ENCODE data around the gene CD9. TPM values are rescaled to one million over a fixed set of nuclear protein-coding genes. Genes with fewer than 3 reads are reported as not detected.

The CD9 gene
- total and polyA plus RNA-seq, 2 donors (not counting 3 experiments of a cell fraction or from before 2014, with no cell fraction given): 379 to 1,225 TPM

- dilution Hi-C loops (cut with MboI; ENCODE audit: extremely low pct_ligation_motif_present, low sequenced_read_pairs) (no loop called here), intact Hi-C loops (cut with micrococcal nuclease) (loop anchor here (1.0 kb wide), 1 partner anchor 13 kb away; no protein-coding TSS in a partner anchor)
- H2AFZ ChIP-seq (ENCODE audit: low read depth, low read length): peak overlapping the region; percentile 45
- no peaks in the 10 kb centered on the region for H3K9me3 ChIP-seq (replicated peaks; ENCODE audit: control insufficient read depth, insufficient read depth, low read length)
- H3K79me2 ChIP-seq (ENCODE audit: control insufficient read depth, insufficient read depth, low read length): no peaks in the 10 kb centered on the region
- H4K20me1 ChIP-seq (replicated peaks; ENCODE audit: control insufficient read depth, extremely low read depth, insufficient read depth, low read length): no peaks in the 10 kb centered on the region
- TF ChIP-seq, protein P1, sequence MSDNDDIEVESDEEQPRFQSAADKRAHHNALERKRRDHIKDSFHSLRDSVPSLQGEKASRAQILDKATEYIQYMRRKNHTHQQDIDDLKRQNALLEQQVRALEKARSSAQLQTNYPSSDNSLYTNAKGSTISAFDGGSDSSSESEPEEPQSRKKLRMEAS (IDR thresholded peaks at IDR 0.05; ENCODE audit: insufficient read depth, insufficient read length): no peak
- TF ChIP-seq, protein P2, sequence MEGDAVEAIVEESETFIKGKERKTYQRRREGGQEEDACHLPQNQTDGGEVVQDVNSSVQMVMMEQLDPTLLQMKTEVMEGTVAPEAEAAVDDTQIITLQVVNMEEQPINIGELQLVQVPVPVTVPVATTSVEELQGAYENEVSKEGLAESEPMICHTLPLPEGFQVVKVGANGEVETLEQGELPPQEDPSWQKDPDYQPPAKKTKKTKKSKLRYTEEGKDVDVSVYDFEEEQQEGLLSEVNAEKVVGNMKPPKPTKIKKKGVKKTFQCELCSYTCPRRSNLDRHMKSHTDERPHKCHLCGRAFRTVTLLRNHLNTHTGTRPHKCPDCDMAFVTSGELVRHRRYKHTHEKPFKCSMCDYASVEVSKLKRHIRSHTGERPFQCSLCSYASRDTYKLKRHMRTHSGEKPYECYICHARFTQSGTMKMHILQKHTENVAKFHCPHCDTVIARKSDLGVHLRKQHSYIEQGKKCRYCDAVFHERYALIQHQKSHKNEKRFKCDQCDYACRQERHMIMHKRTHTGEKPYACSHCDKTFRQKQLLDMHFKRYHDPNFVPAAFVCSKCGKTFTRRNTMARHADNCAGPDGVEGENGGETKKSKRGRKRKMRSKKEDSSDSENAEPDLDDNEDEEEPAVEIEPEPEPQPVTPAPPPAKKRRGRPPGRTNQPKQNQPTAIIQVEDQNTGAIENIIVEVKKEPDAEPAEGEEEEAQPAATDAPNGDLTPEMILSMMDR (IDR thresholded peaks at IDR 0.05; ENCODE audit: extremely low read depth in 1 of 2, insufficient read depth in 1 of 2, low read depth in 1 of 2, low read length in 2 of 2): no peak
- FAIRE-seq (peak; percentile 68), DNase-seq (ENCODE audit: low read depth, low spot score) (peak; percentile 71)
- CTCF ChIA-PET: interaction anchor here (0.9 to 3.1 kb wide), 5 partner anchors 9 to 126 kb away, joined by 3 to 11 read pairs (median 5); no protein-coding TSS in a partner anchor
- no peaks in the 10 kb centered on the region for H3K36me3 ChIP-seq (ENCODE audit: control insufficient read depth in 2 of 2, extremely low read depth in 1 of 2, insufficient read depth in 2 of 2, low read length in 2 of 2)
- H3K4me2 ChIP-seq (ENCODE audit: insufficient read depth, low read length): peak overlapping the region; percentile 40
- POLR2A ChIA-PET: interaction anchor here (2.6 kb wide), 1 partner anchor 10 kb away, joined by 16 read pairs; no protein-coding TSS in a partner anchor
- BruUV-seq (replicated peaks): no TSS peak
- H3K9me1 ChIP-seq (replicated peaks; ENCODE audit: control insufficient read depth, extremely low read depth, insufficient read depth, low read length): no peaks in the 10 kb centered on the region
- H3K9ac ChIP-seq (replicated peaks; ENCODE audit: extremely low read depth, insufficient read depth, low read length): peak overlapping the region; percentile 58
- no peaks in the 10 kb centered on the region for H3K27me3 ChIP-seq (ENCODE audit: control insufficient read depth in 2 of 2, insufficient read depth in 2 of 2, low read length in 2 of 2)
- peaks cover 42% of the 10 kb centered on the region for H3K4me1 ChIP-seq (ENCODE audit: control insufficient read depth, extremely low read depth, insufficient read depth, low read length)
- H3K27ac ChIP-seq (ENCODE audit: insufficient read depth, low read depth, low read length): peak overlapping the region; percentile 93
- H3K4me3 ChIP-seq (replicated peaks in 1 of 3; ENCODE audit: insufficient read depth in 1 of 3, low read depth in 1 of 3, low read length in 3 of 3): no peak overlapping the region
Measured at GRCh38 chr12:6158255-6158654, 41.9 kb upstream of the CD9 start.

DNA sequence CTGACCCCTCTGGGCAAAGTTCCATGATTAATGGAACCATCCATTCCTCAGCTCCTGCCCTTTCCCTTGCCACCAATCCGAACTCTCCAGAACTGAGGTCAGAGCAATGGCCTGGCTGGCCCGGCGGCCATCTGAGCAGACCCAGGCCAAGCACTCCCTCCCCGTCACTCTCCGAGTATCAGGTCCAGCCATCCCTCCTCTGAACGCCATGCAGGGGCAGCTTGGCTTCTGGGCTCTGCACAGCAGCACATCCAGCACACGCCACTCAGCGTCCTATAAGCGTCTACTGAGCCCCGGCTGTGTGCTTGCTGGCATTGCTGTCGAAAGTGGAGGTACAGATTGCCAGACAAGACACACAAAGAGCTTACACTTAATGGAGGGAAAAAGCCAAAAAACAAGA, 41.5 kb upstream of the CD9 start:
- ChIA-PET CTCF (interaction anchor here (1.0 to 3.1 kb wide), 4 partner anchors 9 to 91 kb away, joined by 3 to 11 read pairs (median 6); no protein-coding TSS in a partner anchor), POLR2A (interaction anchor here (2.6 kb wide), 1 partner anchor 9 kb away, joined by 16 read pairs; no protein-coding TSS in a partner anchor)
- H3K9ac ChIP-seq (replicated peaks; ENCODE audit: extremely low read depth, insufficient read depth, low read length): peak overlapping the region; percentile 58
- peak overlapping the region; percentile 93 for H3K27ac ChIP-seq (ENCODE audit: insufficient read depth, low read depth, low read length)
- no peaks in the 10 kb centered on the region for H3K27me3 ChIP-seq (ENCODE audit: control insufficient read depth in 2 of 2, insufficient read depth in 2 of 2, low read length in 2 of 2)
- DNase-seq (ENCODE audit: low read depth, low spot score): no peak
- TF ChIP-seq POLR2A (IDR thresholded peaks at IDR 0.05; ENCODE audit: low read depth, low read length) (no peak), EZH2 (IDR thresholded peaks at IDR 0.05; ENCODE audit: borderline replicate concordance, low read depth, low read length, severe bottlenecking) (no peak), POLR2AphosphoS5 (IDR thresholded peaks at IDR 0.05; ENCODE audit: insufficient read depth, low read depth, low read length) (no peak), GATA2 (IDR thresholded peaks at IDR 0.05; ENCODE audit: insufficient read depth, insufficient read length, low read depth, low read length) (no peak), FOS (IDR thresholded peaks at IDR 0.05; ENCODE audit: borderline replicate concordance, insufficient read depth, low read length) (no peak), MYC (IDR thresholded peaks at IDR 0.05; ENCODE audit: low read depth, low read length) (no peak), JUN (IDR thresholded peaks at IDR 0.05; ENCODE audit: borderline replicate concordance, insufficient read depth, insufficient read length, low read depth) (no peak)
- TF ChIP-seq, protein P2 (IDR thresholded peaks at IDR 0.05; ENCODE audit: extremely low read depth in 1 of 2, insufficient read depth in 1 of 2, low read depth in 1 of 2, low read length in 2 of 2): no peak
- TF ChIP-seq, protein P1 (IDR thresholded peaks at IDR 0.05; ENCODE audit: insufficient read depth, insufficient read length): no peak
- no peak for FAIRE-seq
- H4K20me1 ChIP-seq (replicated peaks; ENCODE audit: control insufficient read depth, extremely low read depth, insufficient read depth, low read length): no peaks in the 10 kb centered on the region
- H2AFZ ChIP-seq (ENCODE audit: low read depth, low read length): no peak overlapping the region
- H3K9me3 ChIP-seq (replicated peaks; ENCODE audit: control insufficient read depth, insufficient read depth, low read length): no peaks in the 10 kb centered on the region
- no peaks in the 10 kb centered on the region for H3K79me2 ChIP-seq (ENCODE audit: control insufficient read depth, insufficient read depth, low read length)
- dilution Hi-C loops (cut with MboI; ENCODE audit: extremely low pct_ligation_motif_present, low sequenced_read_pairs): no loop called here
- no TSS peak for BruUV-seq (replicated peaks)
- intact Hi-C loops (cut with micrococcal nuclease): loop anchor here (1.0 kb wide), 1 partner anchor 13 kb away; no protein-coding TSS in a partner anchor
- no peaks in the 10 kb centered on the region for H3K9me1 ChIP-seq (replicated peaks; ENCODE audit: control insufficient read depth, extremely low read depth, insufficient read depth, low read length)
- H3K36me3 ChIP-seq (ENCODE audit: control insufficient read depth in 2 of 2, extremely low read depth in 1 of 2, insufficient read depth in 2 of 2, low read length in 2 of 2): no peaks in the 10 kb centered on the region
- peaks cover 42% of the 10 kb centered on the region for H3K4me1 ChIP-seq (ENCODE audit: control insufficient read depth, extremely low read depth, insufficient read depth, low read length)
- no peak overlapping the region for H3K4me2 ChIP-seq (ENCODE audit: insufficient read depth, low read length)
- H3K4me3 ChIP-seq (replicated peaks in 1 of 3; ENCODE audit: insufficient read depth in 1 of 3, low read depth in 1 of 3, low read length in 3 of 3): no peak overlapping the region
